ENCODE measurements around the gene IGSF9. TPM values are rescaled to one million over a fixed set of nuclear protein-coding genes. Genes with fewer than 3 reads are reported as not detected.
A peak's percentile ranks its signal among the peaks of the same experiment; 100 is the strongest.
"Not testable (repeated sequence)": the region's sequence is repeated elsewhere in the genome, so short reads cannot be mapped to it uniquely, and the experiment has no call there.

IGSF9 gene
- total and polyA plus RNA-seq, 4 donors = 0.50 to 4.9 (median 2.7) TPM

DNA sequence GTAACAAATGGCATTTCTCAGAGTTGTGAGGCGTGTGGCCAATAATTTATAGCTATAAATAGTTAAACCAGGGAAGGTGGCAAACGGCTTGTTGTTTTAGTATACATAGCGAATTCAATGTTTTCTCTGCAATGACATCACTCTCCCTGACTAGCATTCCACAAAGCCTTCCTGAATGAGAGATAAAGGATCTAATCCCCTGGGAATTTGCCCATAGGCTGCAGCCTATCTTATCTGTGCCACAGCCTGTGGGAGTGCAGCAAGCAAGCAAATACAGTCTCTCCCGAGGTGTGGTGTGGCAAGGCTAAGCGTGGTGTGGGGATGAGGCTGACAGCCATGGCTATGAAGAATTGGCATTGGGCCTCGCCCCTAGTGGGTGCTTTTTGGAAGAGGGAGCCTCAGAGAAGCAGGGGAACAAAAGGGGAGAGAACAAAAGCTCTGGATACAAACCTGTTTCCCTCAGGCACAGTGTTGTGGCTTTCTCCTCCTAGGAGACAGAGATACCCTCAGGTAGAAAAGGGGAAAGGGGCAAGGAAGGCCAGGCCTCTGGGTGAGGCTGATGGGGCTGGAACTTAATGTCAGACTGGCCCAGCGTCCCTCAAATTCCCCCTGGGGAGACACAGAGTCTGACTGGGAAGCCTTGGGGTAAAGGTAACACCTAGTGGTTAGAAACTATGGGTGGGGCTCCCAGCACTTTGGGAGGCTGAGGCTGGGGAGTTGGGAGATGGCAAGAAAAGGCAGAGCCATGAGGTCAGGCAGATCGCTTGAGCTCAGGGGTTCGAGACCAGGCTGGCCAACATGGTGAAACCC is 29.0 kb downstream of the IGSF9 start:
- Histone ChIP-seq H3K27ac (ENCODE audit: low read depth, low read length) (no peak overlapping the region), H3K9me3 (ENCODE audit: control insufficient read depth, insufficient read depth, low read length) (no peaks in the 10 kb centered on the region), H3K36me3 (ENCODE audit: control insufficient read depth, insufficient read depth, low read length) (peaks cover 5% of the 10 kb centered on the region), H3K4me3 (ENCODE audit: low read depth, low read length) (no peak overlapping the region), H3K27me3 (ENCODE audit: control insufficient read depth, insufficient read depth, low read length) (no peaks in the 10 kb centered on the region), H3K4me1 (ENCODE audit: control insufficient read depth, insufficient read depth, low read length) (peaks cover 16% of the 10 kb centered on the region)
- DNase-seq (ENCODE audit: low read depth in 4 of 6, low spot score in 6 of 6) = peak in 2 of 6 donors; percentile 64 to 80
- 40% methylated on average over 4 of the region's 9 CpGs for WGBS (ENCODE audit: insufficient coverage)

DNA sequence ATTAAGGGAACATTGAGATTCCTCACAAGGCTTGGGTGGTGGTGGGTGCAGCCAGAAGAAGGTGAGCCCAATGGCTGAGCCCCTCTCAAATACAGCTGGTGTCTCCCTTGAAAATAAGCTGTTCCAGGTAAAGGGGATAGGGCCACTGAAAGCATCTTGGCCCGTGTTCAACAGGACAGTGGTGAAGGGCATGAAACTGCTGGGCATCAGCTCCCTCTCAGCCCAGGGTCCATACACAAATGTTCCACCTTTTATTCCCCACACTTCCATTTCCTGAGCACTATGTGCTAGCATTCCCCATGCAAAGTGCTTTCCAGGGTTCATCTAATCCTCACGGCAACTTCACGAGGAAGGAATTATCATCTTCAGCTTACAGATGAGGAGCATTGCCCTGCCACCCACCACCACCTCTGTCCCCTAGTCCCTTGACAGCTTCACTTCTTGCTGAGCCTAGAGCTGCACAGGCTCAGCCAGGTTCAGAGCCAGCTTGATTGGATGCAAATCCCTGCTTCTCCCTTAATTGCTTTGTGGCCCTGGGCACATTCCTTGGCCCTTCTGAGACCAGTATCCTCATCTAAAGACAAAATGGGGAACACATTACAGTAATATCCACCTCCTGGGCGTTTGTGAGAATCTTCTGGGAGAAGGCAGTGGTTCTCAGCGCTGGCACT is 29.7 kb downstream of the IGSF9 start:
- no peak overlapping the region for H3K4me3 ChIP-seq (ENCODE audit: low read depth, low read length)
- no peaks in the 10 kb centered on the region for H3K9me3 ChIP-seq (ENCODE audit: control insufficient read depth, insufficient read depth, low read length)
- H3K36me3 ChIP-seq (ENCODE audit: control insufficient read depth, insufficient read depth, low read length) = peaks cover 5% of the 10 kb centered on the region
- peaks cover 16% of the 10 kb centered on the region for H3K4me1 ChIP-seq (ENCODE audit: control insufficient read depth, insufficient read depth, low read length)
- 78% methylated on average over 3 of the region's 5 CpGs for WGBS (ENCODE audit: insufficient coverage)
- H3K27ac ChIP-seq (ENCODE audit: low read depth, low read length) = no peak overlapping the region
- H3K27me3 ChIP-seq (ENCODE audit: control insufficient read depth, insufficient read depth, low read length) = no peaks in the 10 kb centered on the region
- no peak for DNase-seq (ENCODE audit: low read depth in 4 of 6, low spot score in 6 of 6)

DNA sequence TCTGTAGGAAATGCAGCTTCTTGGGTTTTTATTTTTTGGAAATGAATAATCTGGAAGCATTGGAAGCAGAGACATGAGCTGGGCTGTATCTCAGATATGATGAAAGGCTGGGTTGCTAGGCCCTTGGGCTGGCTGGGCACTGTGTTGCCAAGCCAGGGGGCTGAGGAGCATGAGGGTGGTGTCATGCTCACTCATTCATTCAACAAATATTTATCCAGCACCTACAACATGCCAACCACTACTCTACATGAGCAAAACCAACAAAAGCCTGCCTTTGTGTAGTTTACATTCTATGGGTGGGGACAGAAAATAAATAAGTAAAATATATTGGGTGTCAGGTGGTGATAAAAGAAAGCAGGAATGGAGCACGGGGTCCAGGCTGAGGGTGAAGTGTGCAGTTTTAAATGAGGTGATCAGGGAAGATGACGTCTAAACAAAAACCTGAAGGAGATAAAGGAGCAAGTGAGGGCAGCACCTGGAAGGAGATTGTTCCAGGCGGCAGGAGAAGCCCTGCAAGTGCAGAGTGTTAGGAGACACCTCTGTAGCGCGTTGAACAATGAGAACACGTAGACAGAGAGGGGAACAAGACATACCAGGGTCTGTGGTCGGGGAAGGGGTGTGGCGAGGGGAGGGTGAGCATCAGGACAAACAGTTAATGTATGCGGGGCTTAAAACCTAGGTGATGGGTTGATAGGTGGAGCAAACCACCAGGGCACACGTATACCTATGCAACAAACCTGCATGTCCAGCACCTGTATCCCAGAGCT is 31.0 kb downstream of the IGSF9 start:
- no peak overlapping the region for H3K27ac ChIP-seq (ENCODE audit: low read depth, low read length)
- H3K27me3 ChIP-seq (ENCODE audit: control insufficient read depth, insufficient read depth, low read length) = no peaks in the 10 kb centered on the region
- no peak for DNase-seq (ENCODE audit: low read depth in 4 of 6, low spot score in 6 of 6)
- 81% methylated on average over 8 of the region's 10 CpGs for WGBS (ENCODE audit: insufficient coverage)
- H3K36me3 ChIP-seq (ENCODE audit: control insufficient read depth, insufficient read depth, low read length) = peaks cover 4% of the 10 kb centered on the region
- no peak overlapping the region for H3K4me3 ChIP-seq (ENCODE audit: low read depth, low read length)
- H3K9me3 ChIP-seq (ENCODE audit: control insufficient read depth, insufficient read depth, low read length) = no peaks in the 10 kb centered on the region
- peaks cover 25% of the 10 kb centered on the region for H3K4me1 ChIP-seq (ENCODE audit: control insufficient read depth, insufficient read depth, low read length)

DNA sequence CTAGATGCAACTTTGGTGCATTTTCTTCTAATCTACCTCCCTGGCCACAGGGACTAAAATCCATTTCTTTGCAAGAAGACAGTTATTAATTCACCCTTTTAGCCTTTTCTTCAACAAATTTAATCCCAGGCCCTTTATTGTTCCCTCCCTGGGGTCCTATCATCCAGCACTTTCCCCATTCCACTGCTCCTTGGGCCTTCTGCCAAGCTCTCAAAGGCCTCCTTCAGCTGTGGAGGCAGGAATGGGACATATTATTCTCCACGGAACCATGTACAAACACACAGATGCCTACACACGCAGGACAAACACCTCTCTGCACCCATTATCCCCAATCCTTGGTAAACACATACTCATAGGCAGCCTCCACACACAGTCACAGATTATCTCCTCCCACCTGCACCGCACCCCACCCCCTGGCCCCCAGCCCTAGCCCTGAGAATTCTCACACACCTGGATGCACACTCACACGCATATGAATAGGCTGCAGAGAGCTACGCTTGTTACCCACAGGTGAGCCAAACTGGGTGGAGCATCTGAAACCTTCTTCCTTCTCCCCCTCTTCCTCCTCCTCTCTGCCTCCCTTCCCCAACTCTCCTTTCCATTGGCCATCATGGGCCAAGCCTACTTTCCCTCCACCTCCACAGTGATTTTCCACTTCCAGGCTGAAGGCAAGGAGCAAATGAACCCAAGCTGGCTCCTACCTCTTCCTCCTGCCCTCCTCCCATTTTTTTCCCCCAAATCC is 31.8 kb downstream of the IGSF9 start:
- Histone ChIP-seq H3K4me3 (ENCODE audit: low read depth, low read length) (no peak overlapping the region), H3K36me3 (ENCODE audit: control insufficient read depth, insufficient read depth, low read length) (no peaks in the 10 kb centered on the region), H3K4me1 (ENCODE audit: control insufficient read depth, insufficient read depth, low read length) (peaks cover 25% of the 10 kb centered on the region), H3K27ac (ENCODE audit: low read depth, low read length) (no peak overlapping the region), H3K9me3 (ENCODE audit: control insufficient read depth, insufficient read depth, low read length) (no peaks in the 10 kb centered on the region), H3K27me3 (ENCODE audit: control insufficient read depth, insufficient read depth, low read length) (no peaks in the 10 kb centered on the region)
- DNase-seq (ENCODE audit: low read depth in 4 of 6, low spot score in 6 of 6) = peak in 1 of 6 donors; percentile 47
- WGBS (ENCODE audit: insufficient coverage) = 65% methylated on average over 5 of the region's 5 CpGs

DNA sequence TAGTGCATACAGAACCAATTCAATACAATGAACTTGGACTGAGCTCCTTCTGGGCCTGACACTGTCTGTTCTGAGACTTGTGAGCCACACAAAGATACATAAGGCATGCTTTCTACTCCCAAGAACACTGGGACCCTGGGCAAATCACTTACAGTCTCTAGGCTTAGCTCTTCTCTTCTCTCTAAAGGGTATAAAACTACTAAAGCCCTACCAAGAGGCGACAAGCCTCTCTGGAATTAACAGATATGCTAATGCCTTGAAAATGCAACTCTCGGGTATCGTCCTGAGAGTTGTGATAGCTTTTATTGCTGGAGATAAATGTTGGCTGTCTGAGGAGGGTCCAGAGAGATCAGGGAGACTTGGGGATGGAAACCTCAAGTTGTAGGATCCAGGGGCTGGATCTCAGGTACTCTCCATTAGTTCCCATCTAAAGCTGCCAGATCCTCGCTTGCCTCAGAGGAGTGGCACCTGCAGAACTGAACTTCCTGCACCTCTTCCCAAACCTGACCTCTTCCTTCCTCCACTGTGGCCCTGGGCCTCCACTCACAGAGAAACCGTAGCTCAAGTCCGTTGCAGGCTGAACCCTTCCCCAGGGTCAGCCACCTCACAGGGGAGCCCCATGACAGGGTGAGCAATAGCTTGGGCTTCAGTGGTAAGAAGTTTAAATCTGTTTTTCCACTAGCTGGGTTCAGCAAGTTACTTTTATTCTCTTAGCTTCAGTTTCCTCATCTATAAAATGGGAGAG is 33.9 kb downstream of the IGSF9 start:
- H3K9me3 ChIP-seq (ENCODE audit: control insufficient read depth, insufficient read depth, low read length) = no peaks in the 10 kb centered on the region
- H3K4me1 ChIP-seq (ENCODE audit: control insufficient read depth, insufficient read depth, low read length) = peaks cover 21% of the 10 kb centered on the region
- DNase-seq (ENCODE audit: low read depth in 4 of 6, low spot score in 6 of 6) = no peak
- no peak overlapping the region for H3K4me3 ChIP-seq (ENCODE audit: low read depth, low read length)
- WGBS (ENCODE audit: insufficient coverage) = 73% methylated on average over 4 of the region's 6 CpGs
- no peaks in the 10 kb centered on the region for H3K36me3 ChIP-seq (ENCODE audit: control insufficient read depth, insufficient read depth, low read length)
- H3K27me3 ChIP-seq (ENCODE audit: control insufficient read depth, insufficient read depth, low read length) = no peaks in the 10 kb centered on the region
- no peak overlapping the region for H3K27ac ChIP-seq (ENCODE audit: low read depth, low read length)

DNA sequence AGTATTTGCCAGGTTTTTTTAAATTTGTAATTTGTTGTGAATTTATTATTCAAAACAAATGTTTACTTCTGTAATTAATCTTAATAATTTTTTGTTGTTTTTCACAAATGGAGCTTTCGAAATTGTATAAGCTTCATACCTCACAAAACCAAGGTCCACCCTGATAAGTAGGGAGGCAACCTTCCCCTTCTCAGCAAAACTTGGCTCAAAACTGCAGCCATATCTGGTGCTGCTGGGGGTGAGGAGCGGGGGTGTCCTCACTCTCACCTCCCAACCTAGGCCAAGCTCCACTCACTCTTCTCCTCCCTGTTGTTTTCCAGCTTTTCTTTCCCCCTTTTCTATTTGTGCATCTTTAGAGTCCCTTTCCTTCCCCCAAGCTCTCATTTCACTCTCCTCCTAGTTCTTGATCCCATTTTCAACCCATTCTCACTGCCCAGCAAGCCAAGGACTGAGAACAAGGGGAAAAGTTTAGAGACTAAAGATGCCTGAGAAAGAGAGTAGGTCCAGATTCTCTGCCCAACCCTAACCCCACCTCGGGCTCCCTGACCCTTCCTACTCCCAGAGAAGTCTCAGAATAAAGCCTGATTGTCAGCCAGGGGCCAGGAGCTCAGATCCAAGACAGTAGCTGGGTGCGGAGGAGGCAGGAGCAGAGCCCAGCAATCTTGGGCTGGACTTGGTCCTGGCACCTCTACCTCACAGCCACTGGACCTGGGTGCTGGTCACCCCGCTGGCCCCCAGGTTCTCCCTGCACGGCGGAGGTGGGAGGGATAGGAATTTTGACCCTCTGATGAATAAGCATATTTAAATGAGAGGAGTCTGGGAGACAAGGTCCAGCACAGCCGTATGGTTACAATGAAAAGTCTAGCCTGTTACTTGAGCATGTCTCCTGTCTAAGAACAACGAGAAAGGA is 37.1 kb downstream of the IGSF9 start:
- peaks cover 2% of the 10 kb centered on the region for H3K9me3 ChIP-seq (ENCODE audit: control insufficient read depth, insufficient read depth, low read length)
- peaks cover 8% of the 10 kb centered on the region for H3K4me1 ChIP-seq (ENCODE audit: control insufficient read depth, insufficient read depth, low read length)
- no peaks in the 10 kb centered on the region for H3K36me3 ChIP-seq (ENCODE audit: control insufficient read depth, insufficient read depth, low read length)
- WGBS (ENCODE audit: insufficient coverage) = 70% methylated on average over 6 of the region's 9 CpGs
- H3K4me3 ChIP-seq (ENCODE audit: low read depth, low read length) = no peak overlapping the region
- no peaks in the 10 kb centered on the region for H3K27me3 ChIP-seq (ENCODE audit: control insufficient read depth, insufficient read depth, low read length)
- no peak for DNase-seq (ENCODE audit: low read depth in 4 of 6, low spot score in 6 of 6)
- H3K27ac ChIP-seq (ENCODE audit: low read depth, low read length) = no peak overlapping the region

DNA sequence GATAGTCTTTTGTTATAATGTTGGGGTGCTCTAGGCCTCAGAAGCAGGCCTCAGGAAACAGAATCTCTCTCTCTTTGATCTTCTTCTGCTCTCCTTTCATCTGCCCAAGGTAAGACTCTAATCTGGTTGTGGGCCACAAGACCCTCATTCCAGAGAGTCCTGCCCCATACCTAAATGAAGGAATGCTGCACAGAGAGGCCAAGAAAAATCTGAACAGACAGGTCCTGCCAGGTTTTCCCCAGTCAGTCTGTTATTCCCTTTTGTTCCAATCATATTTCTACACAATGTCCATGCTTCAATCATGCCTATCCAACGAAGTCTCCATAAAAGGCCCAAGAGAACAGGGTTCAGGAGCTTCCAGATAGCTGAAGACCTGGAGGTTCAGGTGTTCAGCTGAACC is 38.5 kb downstream of the IGSF9 start:
- no peak for DNase-seq (ENCODE audit: low read depth in 4 of 6, low spot score in 6 of 6)
- no CpG with 5 or more reads among the region's 1 CpG for WGBS (ENCODE audit: insufficient coverage)
- Histone ChIP-seq H3K4me3 (ENCODE audit: low read depth, low read length) (no peak overlapping the region), H3K36me3 (ENCODE audit: control insufficient read depth, insufficient read depth, low read length) (no peaks in the 10 kb centered on the region), H3K27ac (ENCODE audit: low read depth, low read length) (no peak overlapping the region), H3K4me1 (ENCODE audit: control insufficient read depth, insufficient read depth, low read length) (peaks cover 8% of the 10 kb centered on the region), H3K27me3 (ENCODE audit: control insufficient read depth, insufficient read depth, low read length) (no peaks in the 10 kb centered on the region), H3K9me3 (ENCODE audit: control insufficient read depth, insufficient read depth, low read length) (peaks cover 2% of the 10 kb centered on the region)

DNA sequence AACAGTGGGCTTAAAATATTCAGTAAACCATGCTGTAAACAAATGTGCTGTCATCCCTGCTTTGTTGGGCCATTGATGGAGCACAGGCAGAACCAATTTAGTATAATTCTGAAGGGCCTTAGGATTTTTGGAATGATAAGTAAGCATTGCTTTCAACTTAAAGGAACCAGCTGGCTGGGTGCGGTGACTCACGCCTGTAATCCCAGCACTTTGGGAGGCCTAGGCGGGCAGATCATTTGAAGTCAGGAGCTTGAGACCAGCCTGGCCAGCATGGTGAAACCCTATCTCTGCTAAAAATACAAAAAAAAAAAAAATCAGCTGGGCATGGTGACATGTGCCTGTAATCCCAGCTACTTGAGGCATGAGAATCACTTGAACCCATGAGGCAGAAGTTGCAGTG is 41.4 kb downstream of the IGSF9 start:
- H3K4me1 ChIP-seq (ENCODE audit: control insufficient read depth, insufficient read depth, low read length); H3K36me3 ChIP-seq (ENCODE audit: control insufficient read depth, insufficient read depth, low read length); DNase-seq (ENCODE audit: low read depth in 4 of 6, low spot score in 6 of 6); H3K27ac ChIP-seq (ENCODE audit: low read depth, low read length); H3K27me3 ChIP-seq (ENCODE audit: control insufficient read depth, insufficient read depth, low read length); H3K4me3 ChIP-seq (ENCODE audit: low read depth, low read length); H3K9me3 ChIP-seq (ENCODE audit: control insufficient read depth, insufficient read depth, low read length): not testable (repeated sequence)
- 100% methylated on average over 1 of the region's 3 CpGs for WGBS (ENCODE audit: insufficient coverage)
